ENCODE measurements around the gene PRM3.

- TF ChIP-seq CTCF (IDR thresholded peaks at IDR 0.05) (no peak), POLR2A (IDR thresholded peaks at IDR 0.05) (no peak)
These were observed 24.0 kb downstream of the PRM3 start for GRCh38 chr16:11249233-11250061.

All from sigmoid colon (tissue), 3 donors.